T-cell (primary cell): Measurements from ENCODE around the gene FZR1. TPM values are rescaled to one million over a fixed set of nuclear protein-coding genes. Genes with fewer than 3 reads are reported as not detected.

Source experiments
- ATAC-seq, 4 experiments: fragments of 200-7000 bp in 3 of 4; fragments of 150-1000 bp in 1 of 4; cut with Tn5 transposase; replicated peaks in 1 of 4; 1 replicate in 3 of 4; 2 replicates in 1 of 4; pipeline ENCODE4 v1.10.0; 2021; ENCODE audit warnings: moderate library complexity in 3 of 4, mild to moderate bottlenecking in 2 of 4, moderate number of reproducible peaks in 1 of 4
- CTCF ChIA-PET, 2 donors: fragments of 300-600 bp; sonication (Branson Sonifier 250); formaldehyde crosslinking; loops; one replicate each; lab custom pipeline; 2022; ENCODE audit warnings: antibody characterized with exemption in 2 of 2; lab: Charles Lee
- POLR2A ChIA-PET, 2 donors: fragments of 300-600 bp; sonication (Branson Sonifier 250); formaldehyde crosslinking; loops; one replicate each; lab custom pipeline; 2022; ENCODE audit warnings: antibody characterized with exemption in 2 of 2; lab: Charles Lee
- DNase-seq, 35 experiments: peaks; one replicate each; pipeline versions ENCODE4 v3.0.0 to v3.0.0-alpha.2; 2013 to 2023
- H3K27ac ChIP-seq: one replicate; pipeline ENCODE4 v1.5.1; 2013; ENCODE audit warnings: low read length
- H3K27me3 ChIP-seq, 2 experiments: replicated peaks in 1 of 2; 1 replicate in 1 of 2; 2 replicates in 1 of 2; pipeline versions ENCODE4 v1.6.1 to v1.7.0; 2013; ENCODE audit warnings: low read length in 1 of 2, mixed read lengths in 1 of 2; ENCODE audit not compliant: control insufficient read depth in 2 of 2, insufficient read depth in 2 of 2; ENCODE audit errors: extremely low read depth in 1 of 2
- H3K36me3 ChIP-seq, 2 donors: 1 replicate in 1 of 2; 2 replicates in 1 of 2; pipeline versions ENCODE4 v1.6.1 to v1.7.0; 2013; ENCODE audit warnings: low read length in 1 of 2; ENCODE audit not compliant: control insufficient read depth in 2 of 2, insufficient read depth in 1 of 2; ENCODE audit errors: extremely low read depth in 1 of 2
- H3K4me1 ChIP-seq, 2 experiments: 1 replicate in 1 of 2; 2 replicates in 1 of 2; pipeline versions ENCODE4 v1.6.1 to v1.7.0; 2013; ENCODE audit warnings: low read length in 2 of 2, mixed read lengths in 1 of 2; ENCODE audit not compliant: insufficient read depth in 2 of 2, control insufficient read depth in 1 of 2; ENCODE audit errors: extremely low read depth in 1 of 2
- H3K4me3 ChIP-seq, 2 donors: 1 replicate in 1 of 2; 2 replicates in 1 of 2; pipeline versions ENCODE4 v1.5.1 to v1.7.0; 2013; ENCODE audit warnings: mild to moderate bottlenecking in 2 of 2, low read length in 1 of 2, moderate library complexity in 1 of 2; ENCODE audit not compliant: control insufficient read depth in 1 of 2; ENCODE audit errors: extremely low read depth in 1 of 2
- H3K9me3 ChIP-seq: 2 replicates; pipeline ENCODE4 v1.7.0; 2013
- H3K27ac Mint-ChIP-seq, 2 donors: one replicate each; pipeline ENCODE4 v1.8.0; 2020 to 2021; ENCODE audit warnings: mild to moderate bottlenecking in 2 of 2, mixed read lengths in 2 of 2
- H3K27me3 Mint-ChIP-seq, 2 donors: one replicate each; pipeline ENCODE4 v1.8.0; 2021 to 2022; ENCODE audit warnings: mixed read lengths in 2 of 2
- H3K36me3 Mint-ChIP-seq: one replicate; pipeline ENCODE4 v1.8.0; 2021; ENCODE audit warnings: mixed read lengths
- H3K4me1 Mint-ChIP-seq, 3 donors: one replicate each; pipeline ENCODE4 v1.8.0; 2020 to 2022; ENCODE audit warnings: mixed read lengths in 3 of 3, mild to moderate bottlenecking in 1 of 3
- H3K4me3 Mint-ChIP-seq, 3 donors: one replicate each; pipeline ENCODE4 v1.8.0; 2020 to 2022; ENCODE audit warnings: mild to moderate bottlenecking in 3 of 3, mixed read lengths in 3 of 3, moderate library complexity in 3 of 3
- H3K9me3 Mint-ChIP-seq, 3 donors: one replicate each; pipeline ENCODE4 v1.8.0; 2020 to 2022; ENCODE audit warnings: mixed read lengths in 3 of 3
- WGBS: methylation state at CpG from one replicate; pipeline ENCODE4 v1.1.5; 2013; ENCODE audit warnings: missing lambda C conversion rate; ENCODE audit not compliant: insufficient coverage; 5-methylcytosine and 5-hydroxymethylcytosine counted together
- total RNA-seq, 35 experiments: library from RNA in 6 of 35; stranded (reverse) in 6 of 35; fragments of 120-200 nt in 1 of 35; gene quantifications; one replicate each; pipeline versions ENCODE4 v1.2.1 to v1.2.4 and lab custom pipeline; 2013 to 2026

Gene FZR1
- total RNA-seq, 5 donors from 2014 or later (not counting 1 experiment from before 2014, with no cell fraction given) = 74.0 to 85.6 (median 77.8) TPM

- ChIA-PET POLR2A (no interaction called here), CTCF (no interaction called here)
- WGBS = 93% methylated on average over 28 of the region's 31 CpGs
- H3K4me1 Mint-ChIP-seq = no peaks in the 10 kb centered on the region
- H3K27ac Mint-ChIP-seq = no peak overlapping the region
- DNase-seq (no peak), ATAC-seq (no peak)
- H3K27me3 ChIP-seq = peaks cover 0 to 20% of the 10 kb centered on the region in 2 experiments
- H3K4me3 ChIP-seq = no peak overlapping the region
- H3K27ac ChIP-seq = no peak overlapping the region
- H3K9me3 ChIP-seq = no peaks in the 10 kb centered on the region
- H3K36me3 ChIP-seq = no peaks in the 10 kb centered on the region
- H3K4me1 ChIP-seq = peaks cover 3 to 14% of the 10 kb centered on the region in 2 experiments
- H3K36me3 Mint-ChIP-seq = no peaks in the 10 kb centered on the region
- H3K9me3 Mint-ChIP-seq = no peaks in the 10 kb centered on the region
- no peak overlapping the region for H3K4me3 Mint-ChIP-seq
- H3K27me3 Mint-ChIP-seq = no peaks in the 10 kb centered on the region
Measured at GRCh38 chr19:3586707-3587346, 80.7 kb downstream of the FZR1 start.

Other genes starting within 250 kb of the FZR1 start
- 10 to 100 TPM; 27.1 to 41.7 (median 37.2) TPM for gene NFIC, start 139.7 kb upstream of the FZR1 start, total RNA-seq
- gene SMIM24, start 25.8 kb upstream of the FZR1 start, total RNA-seq = 1 to 10 TPM in 1 of 5 donors, under 1 TPM in 3, not detected in 1; 0.33 to 1.3 (median 0.78) TPM
- gene SMIM44, start 22.9 kb upstream of the FZR1 start, total RNA-seq = not detected
- gene DOHH, start 5.6 kb upstream of the FZR1 start, total RNA-seq = 10 to 100 TPM in 3 of 5 donors, 1 to 10 TPM in 2; 5.0 to 12.3 (median 11.1) TPM
- 10 to 100 TPM in 3 of 5 donors, 1 to 10 TPM in 2; 7.7 to 12.4 (median 10.3) TPM for gene TEKTIP1, start 32.9 kb downstream of the FZR1 start, total RNA-seq
- gene MFSD12, start 51.3 kb downstream of the FZR1 start, total RNA-seq = 100 to 1,000 TPM in 3 of 5 donors, 10 to 100 TPM in 2; 81.2 to 147 (median 141) TPM
- 10 to 100 TPM; 38.0 to 81.6 (median 74.7) TPM for gene HMG20B, start 66.6 kb downstream of the FZR1 start, total RNA-seq
- gene GIPC3, start 79.2 kb downstream of the FZR1 start, total RNA-seq = 1 to 10 TPM; 1.5 to 4.3 (median 2.7) TPM
- 10 to 100 TPM in 1 of 5 donors, 1 to 10 TPM in 4; 2.4 to 11.2 (median 7.1) TPM for gene TBXA2R, start 100.6 kb downstream of the FZR1 start, total RNA-seq
- 10 to 100 TPM; 25.9 to 59.0 (median 55.8) TPM for gene CACTIN, start 120.5 kb downstream of the FZR1 start, total RNA-seq
- 10 to 100 TPM; 25.6 to 35.0 (median 32.1) TPM for gene PIP5K1C, start 194.2 kb downstream of the FZR1 start, total RNA-seq
- 10 to 100 TPM; 12.6 to 28.9 (median 19.4) TPM for gene TJP3, start 202.1 kb downstream of the FZR1 start, total RNA-seq